B cell (primary cell): ENCODE measurements around the gene APBA2.

Experiments used
- CTCF ChIP-seq: fragments of 200-600 bp; IDR thresholded peaks from one replicate; pipeline ENCODE4 v1.8.0; 2022; ENCODE audit warnings: antibody characterized with exemption, mild to moderate bottlenecking
- EZH2 ChIP-seq: IDR thresholded peaks from 2 replicates; pipeline ENCODE4 v1.6.1; 2012; ENCODE audit warnings: borderline replicate concordance, low read depth, mild to moderate bottlenecking, moderate library complexity, low read length; ENCODE audit not compliant: insufficient read depth, poor library complexity, severe bottlenecking

GRCh38 chr15:28876845-28877185, 9.0 kb upstream of the APBA2 start:
- no peak for TF ChIP-seq CTCF
- no peak for TF ChIP-seq EZH2
